GF-D8 (cell line): ENCODE data around the gene ISG15.
"Not testable (repeated sequence)": the region's sequence is repeated elsewhere in the genome, so short reads cannot be mapped to it uniquely, and the experiment has no call there.

Experiments used
- DNase-seq: peaks from one replicate; lab custom pipeline; 2025; lab: John Stamatoyannopoulos, UW

Gene ISG15

DNA sequence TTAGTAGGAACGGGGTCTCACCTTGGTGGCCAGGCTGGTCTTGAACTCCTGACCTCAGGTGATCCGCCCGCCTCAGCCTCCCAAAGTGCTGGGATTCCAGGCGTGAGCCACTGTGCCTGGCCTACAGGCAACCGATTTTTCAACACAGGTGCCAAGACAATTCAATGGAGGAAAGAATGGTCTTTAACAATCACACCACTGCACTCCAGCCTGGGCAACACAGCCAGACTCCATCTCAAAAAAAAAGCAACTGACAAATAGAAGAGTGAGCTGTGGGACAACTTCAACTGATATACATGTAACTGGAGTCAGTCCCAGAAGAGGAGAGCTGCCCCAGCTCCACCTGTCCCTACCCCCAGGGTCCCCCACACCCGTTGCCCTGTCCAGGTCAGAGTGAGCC, 18.8 kb upstream of the ISG15 start:
- DNase-seq: not testable (repeated sequence)

DNA sequence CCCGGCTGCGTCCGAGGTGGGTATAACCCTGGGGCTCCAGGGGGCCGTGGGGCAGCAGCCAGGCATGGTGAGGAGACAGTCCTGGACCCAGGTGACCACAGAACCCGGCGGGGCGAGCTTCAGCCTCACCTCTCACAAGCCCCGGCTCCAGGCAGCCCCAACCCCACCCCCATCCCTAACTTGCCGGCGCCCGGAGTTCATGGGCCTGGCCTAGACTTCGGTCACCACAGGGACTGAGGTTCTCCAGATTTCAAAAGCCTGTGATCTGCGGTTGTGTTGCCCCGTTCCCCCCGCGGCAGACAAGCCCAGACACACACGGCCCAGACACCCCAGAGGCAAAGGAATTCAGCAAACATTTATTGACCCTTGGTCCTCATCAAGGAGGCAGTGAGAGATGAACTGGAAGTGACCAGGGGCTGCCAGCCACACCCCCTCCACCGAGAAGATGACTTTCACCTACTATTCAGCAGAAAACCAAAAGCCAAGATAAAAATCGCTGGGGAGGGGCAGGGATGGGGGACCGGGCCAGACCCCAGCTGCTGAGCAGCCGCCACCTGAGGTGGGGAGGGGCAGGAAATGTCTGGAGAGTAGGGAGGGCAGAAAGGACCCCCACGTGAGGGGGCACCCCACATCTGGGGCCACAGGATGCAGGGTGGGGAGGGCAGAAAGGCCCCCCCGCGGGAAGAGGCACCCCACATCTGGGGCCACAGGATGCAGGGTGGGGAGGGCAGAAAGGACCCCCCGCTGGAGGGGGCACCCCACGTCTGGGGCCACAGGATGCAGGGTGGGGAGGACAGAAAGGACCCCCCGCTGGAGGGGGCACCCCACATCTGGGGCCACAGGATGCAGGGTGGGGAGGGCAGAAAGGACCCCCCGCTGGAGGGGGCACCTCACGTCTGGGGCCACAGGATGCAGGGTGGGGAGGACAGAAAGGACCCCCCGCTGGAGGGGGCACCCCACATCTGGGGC, 17.3 kb upstream of the ISG15 start:
- DNase-seq: no peak

DNA sequence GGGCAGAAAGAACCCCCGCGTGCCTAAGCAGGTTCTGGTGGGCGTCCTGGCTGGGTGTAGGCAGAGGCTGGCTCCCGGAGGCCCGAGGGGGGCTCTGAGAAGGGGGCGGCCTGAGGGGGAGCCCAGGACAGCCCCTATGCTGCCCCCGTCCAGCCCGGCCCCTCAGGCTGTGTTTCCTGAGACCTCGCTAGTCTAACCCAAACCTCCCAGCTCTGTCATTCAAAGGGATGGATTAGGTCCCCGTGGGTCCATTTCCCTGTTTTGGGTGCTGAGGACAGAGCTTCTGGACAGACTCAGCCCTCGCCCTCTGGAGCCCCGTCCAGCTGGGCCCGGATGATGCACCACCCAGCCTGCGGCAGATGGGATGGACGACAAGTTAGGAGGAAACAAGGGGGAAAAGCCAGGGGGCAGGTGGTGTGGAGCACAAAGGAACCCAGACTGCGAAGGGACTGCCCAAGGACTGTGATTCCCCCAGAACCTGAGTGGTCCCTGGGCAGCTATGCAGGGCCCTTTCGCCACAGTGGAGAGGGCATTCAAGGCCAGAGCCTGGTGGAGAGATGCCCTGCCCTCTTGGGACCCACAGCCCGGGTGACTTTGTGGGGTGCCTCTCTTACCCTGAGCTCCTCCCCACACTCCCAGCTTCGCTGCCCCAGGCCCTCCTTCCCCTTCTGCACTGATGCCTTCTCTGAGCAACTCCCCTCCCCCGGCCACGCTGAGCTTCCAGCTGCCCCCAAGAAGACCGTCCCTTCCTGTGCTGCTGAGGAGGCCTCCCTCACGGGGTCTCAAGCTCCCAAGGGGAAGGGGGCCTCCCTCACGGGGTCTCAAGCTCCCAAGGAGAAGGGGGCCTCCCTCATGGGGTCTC, 16.2 kb upstream of the ISG15 start:
- DNase-seq: no peak

DNA sequence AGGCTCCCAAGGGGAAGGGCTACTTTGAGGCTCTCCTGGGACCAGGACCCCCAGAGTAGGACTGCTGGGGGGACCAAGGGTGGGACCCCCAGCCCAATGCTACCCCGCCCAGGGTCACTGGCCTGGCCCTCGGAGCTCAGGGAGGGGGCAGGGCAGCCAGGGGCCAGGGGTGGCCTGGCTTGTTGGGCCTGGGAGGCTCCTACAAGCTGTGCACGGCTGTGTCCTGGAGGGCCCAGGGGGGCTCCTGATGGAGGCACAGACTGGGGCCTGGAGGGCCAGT, 15.6 kb upstream of the ISG15 start:
- no peak for DNase-seq

DNA sequence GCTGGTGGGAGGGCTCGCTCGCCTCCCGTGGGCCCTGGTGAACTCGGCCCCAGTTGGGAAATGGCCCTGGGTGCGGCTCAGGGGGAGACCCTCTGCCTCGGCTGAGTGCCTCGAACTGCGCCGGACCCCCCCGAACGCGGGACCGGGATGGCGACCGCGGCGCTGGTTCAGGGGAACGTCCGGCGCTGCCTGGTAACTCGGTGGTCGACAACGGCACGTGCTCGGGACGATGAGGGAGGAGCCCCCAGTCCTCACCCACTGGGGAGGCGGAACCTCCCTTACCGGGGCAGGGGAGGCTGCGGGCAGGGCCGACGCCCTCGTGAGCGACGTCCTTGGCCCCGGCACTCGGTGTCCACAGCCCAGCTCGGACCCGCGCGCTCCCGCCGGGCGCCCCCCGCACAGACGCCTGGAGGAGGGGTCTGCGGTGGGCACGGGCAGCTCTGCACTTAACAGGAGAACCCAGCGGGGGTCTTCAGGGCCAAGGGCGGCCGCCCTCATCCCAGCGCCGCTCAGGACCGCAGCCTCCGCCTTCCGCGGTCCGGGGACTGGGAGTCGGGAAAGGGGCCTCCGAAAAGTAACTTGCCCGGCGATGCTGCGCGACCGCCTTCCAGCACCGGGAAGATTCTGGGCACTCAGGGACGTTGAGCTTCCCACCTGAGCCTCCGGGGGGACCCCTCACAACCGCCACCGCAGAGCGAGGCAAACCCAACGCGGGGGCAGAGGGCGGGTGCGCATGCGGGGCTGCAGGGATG, 15.1 kb upstream of the ISG15 start:
- DNase-seq: no peak

DNA sequence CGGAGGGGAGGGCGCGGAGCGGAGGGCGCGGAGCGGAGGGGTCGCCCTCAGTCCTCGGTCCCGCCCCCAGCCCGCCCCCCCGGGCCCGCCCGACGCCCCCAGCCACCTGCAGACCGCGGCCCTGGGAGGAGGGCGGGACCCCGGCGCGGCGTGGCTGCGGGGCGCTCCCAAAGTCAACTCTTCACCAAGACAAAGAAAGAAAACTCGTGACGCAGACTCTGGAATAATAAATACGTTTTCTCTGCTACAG, 14.6 kb upstream of the ISG15 start:
- DNase-seq: no peak

DNA sequence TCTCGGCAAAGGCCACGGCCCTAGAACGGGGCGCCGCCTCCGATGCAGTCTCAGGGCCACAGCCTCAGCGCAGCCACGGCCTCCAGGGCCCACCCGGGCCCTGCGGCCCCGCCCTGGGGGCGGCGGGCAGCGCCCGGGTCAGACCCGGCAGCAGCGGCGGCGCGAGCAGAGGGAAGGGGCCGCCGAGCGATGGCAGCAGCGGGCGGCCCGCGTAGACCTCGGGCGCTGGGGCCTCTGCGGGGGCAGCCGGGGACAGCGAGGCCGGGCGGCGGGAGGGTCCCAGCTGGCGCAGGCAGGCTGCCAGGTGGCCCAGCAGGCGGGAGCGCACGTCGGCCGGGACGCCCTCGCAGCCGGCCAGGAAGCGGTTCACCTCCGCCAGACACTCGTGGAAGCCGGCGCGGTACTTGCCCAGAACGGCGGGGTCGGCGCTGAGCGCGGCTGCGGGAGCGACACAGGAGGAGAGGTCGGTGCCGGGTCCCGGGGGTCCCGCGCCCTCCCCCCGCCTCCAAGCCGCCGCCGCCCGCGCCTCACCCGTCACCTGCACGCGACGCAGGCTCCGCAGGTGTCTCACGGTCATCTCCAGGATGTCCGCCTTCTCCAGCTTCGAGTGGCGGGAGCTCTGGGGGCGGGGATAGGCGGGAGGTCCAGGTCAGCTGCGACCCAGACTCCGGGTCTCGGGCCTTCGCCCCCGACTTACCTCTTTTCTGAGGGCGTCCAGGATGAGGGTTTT, 14.1 kb upstream of the ISG15 start:
- DNase-seq: no peak

DNA sequence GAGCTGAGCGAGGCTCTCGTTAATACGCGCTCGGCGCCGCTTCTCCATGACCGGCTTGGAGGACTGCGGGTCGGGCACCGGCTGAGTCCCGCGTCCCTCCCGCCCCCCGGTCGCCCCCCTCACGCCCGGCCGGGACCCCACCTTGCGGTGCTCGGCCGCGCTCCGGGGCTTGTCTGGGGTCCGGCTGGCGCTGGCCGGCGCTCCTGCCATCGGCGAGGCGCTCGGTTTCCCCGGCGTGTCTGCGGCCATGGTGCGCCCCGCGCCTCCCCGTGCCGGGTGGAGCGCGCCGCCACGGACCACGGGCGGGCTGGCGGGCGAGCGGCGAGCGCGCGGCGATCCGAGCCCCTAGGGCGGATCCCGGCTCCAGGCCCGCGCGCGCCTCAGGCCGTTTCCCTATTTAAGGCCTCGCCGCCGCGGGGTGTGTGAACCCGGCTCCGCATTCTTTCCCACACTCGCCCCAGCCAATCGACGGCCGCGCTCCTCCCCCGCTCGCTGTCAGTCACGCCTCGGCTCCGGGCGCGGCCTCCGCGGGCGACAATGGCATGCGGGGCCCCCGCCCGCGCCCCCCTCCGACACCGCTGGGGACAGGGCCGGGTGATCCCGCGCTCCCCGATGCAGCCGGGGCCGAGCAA, 13.5 kb upstream of the ISG15 start, which contains the start of gene HES4:
TSS of gene HES4 (minus strand) at position 373 of the 632 bp plus-strand sequence. CDS start at position 249, 124 bp downstream.
- peak; percentile 76 for DNase-seq

DNA sequence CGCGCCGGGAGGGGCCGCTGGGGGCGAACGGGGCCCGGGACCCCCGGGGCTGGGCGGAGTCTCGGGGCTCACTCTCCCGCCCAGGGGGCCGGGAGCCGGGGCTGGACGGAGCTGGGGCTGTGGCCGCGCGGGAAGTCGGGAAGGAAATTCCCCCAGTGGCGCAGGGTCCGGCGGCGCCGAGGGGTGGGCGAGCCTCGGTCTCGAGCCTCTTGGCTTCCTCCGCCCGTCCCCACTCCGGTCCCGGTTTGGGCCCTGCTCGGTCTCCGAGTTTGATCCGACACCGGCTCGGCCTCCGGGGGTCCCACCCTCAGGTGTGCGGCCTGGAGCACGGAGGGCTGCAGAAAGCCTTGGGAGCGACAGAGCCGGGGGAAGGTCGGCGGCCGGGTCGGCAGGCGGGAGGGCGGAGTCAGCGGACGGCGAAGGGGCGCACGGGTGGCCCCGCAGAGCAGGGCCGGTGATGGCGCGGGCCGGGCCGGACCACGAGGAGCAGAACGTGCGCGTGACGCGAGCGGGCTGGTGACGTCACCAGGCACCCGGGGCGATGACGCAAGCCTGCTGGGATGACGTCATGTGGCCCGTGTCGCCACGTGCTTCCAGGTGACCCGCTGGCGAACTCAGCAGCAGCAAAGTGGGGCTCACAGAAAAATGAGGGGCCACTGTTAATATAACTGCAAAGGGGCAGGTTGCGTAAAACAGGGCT, 12.8 kb upstream of the ISG15 start:
- peak; percentile 67 for DNase-seq

DNA sequence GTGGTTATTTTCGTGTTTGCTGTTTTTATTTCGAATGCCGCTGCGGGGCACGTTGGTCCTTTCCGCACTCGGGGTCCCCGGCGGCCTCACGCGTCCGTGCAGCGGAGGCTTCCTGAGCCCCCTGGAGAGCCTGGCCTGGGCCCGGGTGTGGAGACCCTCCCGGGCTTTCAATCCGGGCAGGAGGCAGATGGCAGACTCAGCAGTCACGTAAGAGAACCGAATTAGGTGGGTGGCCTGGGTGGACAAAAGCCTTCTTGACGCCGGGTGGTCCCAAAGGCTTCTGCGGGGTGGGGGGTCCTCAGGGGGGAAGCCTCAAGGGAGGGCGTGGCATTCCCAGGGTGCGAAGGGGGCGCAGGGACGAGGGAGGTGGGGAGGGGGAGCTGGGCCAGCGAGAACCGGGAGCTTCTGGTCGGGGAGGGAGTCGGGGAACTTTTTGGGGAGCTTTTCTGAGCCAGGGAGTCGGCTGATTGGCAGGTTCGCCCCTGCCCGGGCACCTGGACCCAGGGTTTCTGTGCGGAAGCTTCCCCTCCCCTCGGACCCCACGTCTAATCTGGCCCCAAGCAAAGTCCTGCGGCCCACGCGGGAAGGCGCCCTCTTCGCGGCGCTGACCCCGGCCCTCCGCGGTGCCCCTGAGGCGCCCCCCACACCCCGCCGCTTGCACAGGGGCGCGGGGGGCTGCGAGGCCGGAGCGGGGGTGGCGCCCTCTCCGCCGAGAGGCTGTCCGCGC, 12.1 kb upstream of the ISG15 start:
- DNase-seq: no peak

DNA sequence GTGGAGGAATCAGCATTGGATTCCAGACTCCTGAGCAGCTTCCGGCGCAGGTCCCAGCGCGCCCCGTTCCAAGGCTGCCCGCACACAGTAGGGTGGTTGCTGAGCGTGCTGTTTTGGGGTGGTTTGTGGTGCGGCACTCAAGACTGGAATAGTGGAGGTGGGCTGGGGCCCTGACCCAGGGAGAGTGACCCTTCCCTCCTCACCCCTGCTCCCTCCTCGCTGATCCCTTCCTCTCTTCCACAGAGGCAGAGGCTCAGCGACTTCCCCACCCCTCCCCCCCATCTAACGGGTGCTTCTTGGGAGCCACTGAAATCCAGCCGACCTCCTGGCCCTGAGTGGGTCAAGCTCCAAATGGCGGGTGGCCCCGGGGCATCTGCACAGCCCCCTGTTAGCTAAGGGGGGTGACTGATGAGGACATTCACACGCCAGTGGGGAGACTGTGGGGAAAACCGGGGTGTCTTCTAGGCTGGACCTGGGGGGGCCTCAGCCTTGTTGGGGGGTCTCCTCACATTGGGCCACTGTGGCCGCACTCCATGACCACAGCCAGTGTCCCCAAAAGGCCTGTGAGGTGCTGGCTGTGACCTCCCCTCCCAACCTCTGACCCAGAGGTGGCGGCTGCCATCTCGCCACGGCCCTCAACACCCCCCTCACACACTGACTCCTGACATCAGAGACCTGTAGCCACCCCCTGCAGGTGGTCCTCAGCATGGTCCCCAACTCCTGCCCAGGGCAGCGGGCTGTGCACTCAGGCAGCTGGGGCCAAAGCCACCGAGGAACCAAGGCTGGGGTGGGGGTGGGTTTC, 9.5 kb upstream of the ISG15 start:
- DNase-seq: no peak

DNA sequence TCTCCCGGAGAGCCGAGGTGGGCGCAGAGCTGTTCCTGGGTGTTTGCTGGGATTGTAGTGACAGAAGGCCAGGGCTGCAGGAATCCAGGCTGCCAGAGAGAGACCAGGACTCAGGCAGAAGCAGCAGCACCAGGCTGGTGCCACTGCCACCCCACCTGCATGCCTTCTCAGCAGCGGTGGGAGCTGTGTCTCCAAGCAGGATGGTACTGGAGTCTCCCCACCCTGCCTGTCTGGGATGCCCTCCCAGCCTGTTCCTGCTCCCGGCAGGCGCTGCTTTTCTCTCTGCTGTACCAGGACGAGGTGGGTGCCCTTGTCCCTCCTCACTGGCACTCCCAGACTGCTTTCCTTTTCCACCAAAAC, 8.9 kb upstream of the ISG15 start:
- DNase-seq: no peak

DNA sequence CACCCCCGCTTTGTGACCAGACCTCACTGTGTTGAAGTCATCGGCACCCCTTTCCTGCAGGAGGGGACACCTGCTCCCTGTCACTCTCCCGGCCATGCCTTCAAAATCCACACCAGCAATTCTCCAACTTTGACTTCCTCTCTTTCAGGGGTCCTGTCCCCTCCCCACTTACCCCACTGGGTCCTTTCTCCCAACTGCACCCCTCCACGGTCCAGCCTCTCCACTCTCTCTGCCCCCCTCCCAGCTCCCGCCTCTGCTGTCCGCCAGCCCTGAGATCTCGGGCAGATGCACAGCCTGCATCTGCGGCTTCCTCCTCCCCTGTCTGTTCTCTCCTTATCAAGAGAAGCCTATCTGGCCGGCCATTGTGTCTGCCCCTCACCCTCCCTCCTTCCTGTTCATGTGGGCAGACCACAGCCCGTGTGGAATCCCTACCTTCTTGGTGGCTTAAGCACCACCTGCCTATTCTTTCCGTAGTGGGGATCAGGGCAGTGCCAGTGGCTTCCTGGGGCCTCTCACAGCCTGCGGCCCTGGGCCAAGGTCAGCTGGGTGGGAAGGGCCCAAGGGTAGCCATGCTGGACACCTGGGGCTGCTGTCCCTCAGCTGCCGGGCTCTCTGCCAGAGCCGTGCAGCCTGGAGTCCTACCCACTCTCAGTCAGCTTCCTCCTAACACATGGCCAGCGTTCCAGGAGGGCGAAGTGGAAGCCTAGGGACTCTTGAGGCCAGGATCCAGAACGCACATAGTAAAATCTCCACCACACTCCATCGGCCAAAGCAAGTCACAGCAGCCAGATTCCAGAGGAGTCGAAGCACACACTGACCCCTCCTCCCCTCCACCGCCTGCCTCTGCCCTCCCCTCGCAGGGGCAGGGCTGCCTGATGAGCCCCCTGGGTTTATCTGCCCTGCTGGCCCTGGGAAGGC, 8.3 kb upstream of the ISG15 start:
- DNase-seq: peak; percentile 82

DNA sequence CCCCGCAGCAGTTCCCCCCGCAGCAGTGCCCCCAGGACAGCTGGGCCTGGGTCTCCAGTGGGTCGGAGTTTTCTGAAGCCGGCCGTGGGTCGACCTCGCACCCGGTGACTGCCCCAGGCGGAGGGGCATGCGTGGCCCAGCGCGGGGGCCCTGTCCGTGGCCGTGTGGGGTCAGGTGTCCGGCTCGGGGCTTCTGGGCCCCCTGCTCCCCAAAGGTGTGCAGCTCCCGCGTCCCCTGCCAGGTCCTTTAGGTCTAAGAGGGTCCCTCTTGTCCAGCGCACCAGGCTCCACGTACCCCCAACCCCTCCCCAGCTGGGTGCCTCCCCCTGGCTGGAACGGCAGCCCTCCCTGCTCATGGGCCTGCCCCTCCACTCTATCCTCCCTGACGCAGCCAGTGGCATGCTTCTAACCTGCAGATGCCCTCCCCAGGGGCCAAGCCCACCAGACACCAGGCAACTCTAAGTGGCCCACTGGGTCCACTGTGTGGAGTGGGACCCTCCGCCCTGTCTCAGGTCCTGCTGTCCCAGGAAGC, 7.5 kb upstream of the ISG15 start:
- DNase-seq: no peak

DNA sequence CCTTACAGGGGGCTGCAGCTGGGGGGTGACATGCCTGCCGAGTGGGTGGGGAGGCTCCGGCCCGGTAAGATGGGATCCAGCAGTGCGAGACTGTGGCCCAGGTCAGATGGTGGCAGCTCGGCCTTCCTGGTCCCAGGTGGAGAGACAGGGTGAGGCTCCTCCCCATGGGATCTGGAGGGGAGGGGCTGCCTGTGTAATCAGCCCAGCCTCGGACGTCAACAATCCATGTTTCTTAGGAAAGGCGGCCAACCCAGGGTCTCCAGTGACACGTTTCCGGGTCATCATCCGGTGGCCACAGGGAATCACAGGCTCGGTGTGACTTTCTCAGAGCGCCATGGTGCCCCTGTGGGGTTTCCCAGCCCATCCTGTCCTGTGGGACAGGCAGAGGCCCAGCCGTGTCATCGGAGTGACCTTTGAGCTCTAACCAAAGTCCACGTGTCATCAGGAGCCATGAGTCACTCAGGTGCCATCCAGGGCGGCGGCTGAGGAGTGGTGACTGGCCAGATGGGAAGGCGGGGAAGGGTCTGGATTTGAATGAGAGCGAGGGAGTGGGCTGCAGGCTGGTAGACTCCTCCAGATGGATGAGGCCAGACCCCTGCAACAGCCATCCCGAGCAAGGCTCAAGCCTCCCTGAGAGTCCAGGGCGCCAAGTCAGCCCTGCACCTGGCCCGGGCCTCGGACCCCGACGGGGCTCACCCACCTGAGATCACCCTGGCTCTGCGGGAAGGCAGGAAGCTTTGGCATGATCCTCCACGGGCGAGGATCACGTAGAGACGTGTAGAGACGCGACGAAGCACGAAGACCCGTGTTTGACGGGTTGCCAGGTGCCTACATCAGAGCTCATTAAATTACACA, 6.8 kb upstream of the ISG15 start:
- no peak for DNase-seq

DNA sequence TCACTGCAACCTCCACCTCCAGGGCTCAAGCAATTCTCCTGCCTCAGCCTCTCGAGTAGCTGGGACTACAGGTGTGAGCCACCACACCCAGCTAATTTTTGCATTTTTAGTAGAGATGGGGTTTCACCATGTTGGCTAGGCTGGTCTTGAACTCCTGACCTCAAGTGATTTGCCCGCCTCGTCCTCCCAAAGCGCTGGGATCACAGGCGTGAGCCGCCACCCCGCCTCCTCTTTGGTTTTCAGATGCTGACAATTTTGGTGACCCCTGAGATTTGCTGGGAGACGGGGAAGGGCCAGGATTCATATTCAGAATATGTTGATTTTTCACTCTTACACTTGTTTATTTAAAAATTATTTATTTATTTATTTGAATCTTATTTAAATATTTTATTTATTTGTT, 3.2 kb upstream of the ISG15 start:
- not testable (repeated sequence) for DNase-seq

DNA sequence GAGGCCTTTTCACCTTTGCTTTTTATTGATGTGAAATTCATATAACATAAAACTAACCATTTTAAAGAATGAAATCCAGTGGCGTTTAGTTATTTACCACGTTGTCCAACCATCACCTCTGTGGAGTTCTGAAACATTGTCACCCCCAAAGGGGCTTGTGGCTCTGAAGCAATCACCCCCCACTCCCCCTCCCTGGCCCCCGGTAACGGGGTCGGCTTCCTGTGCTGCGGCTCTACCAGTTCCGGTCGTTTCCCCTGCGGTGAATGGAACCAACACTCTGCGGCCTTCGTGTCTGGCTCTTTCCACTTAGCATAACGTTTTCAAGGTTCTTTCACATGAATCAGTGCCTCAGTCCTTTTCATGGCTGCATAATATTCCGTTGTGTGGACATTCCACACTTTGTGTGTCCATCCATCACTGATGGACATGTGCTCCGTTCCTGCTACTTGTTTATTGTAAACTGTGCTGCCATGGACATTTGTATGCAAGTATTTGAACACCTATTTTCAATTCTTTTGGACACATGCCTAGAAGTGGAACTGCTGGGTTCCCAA, 1.8 kb upstream of the ISG15 start:
- peak; percentile 6 for DNase-seq
